Breast epithelium (tissue), 3 donors: ENCODE results near the gene ADCK1.

Source experiments
- POLR2A ChIP-seq: fragments of 450-650 bp; IDR thresholded peaks from one replicate; pipeline ENCODE4 v1.6.1; 2016; ENCODE audit warnings: antibody characterized with exemption, mild to moderate bottlenecking, moderate library complexity
- POLR2AphosphoS5 ChIP-seq, 3 donors: sonication (generic); formaldehyde crosslinking; IDR thresholded peaks; one replicate each; pipeline ENCODE4 v1.6.1; 2017; ENCODE audit warnings: antibody characterized with exemption in 3 of 3
- TF ChIP-seq, protein P1 (sequence below), 3 donors: fragments of 450-650 bp; IDR thresholded peaks; one replicate each; pipeline ENCODE4 v1.5.1; 2016 to 2017; ENCODE audit warnings: antibody characterized with exemption in 3 of 3, mild to moderate bottlenecking in 3 of 3, moderate library complexity in 3 of 3

- TF ChIP-seq, protein P1, sequence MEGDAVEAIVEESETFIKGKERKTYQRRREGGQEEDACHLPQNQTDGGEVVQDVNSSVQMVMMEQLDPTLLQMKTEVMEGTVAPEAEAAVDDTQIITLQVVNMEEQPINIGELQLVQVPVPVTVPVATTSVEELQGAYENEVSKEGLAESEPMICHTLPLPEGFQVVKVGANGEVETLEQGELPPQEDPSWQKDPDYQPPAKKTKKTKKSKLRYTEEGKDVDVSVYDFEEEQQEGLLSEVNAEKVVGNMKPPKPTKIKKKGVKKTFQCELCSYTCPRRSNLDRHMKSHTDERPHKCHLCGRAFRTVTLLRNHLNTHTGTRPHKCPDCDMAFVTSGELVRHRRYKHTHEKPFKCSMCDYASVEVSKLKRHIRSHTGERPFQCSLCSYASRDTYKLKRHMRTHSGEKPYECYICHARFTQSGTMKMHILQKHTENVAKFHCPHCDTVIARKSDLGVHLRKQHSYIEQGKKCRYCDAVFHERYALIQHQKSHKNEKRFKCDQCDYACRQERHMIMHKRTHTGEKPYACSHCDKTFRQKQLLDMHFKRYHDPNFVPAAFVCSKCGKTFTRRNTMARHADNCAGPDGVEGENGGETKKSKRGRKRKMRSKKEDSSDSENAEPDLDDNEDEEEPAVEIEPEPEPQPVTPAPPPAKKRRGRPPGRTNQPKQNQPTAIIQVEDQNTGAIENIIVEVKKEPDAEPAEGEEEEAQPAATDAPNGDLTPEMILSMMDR (IDR thresholded peaks at IDR 0.05), result no peak
- no peak for TF ChIP-seq POLR2A
- no peak for TF ChIP-seq POLR2AphosphoS5 (IDR thresholded peaks at IDR 0.05)
Observed at GRCh38 chr14:77906446-77906845, 106.5 kb downstream of the ADCK1 start.
